PC-3 (cell line): ENCODE measurements around the gene TIPRL. TPM values are rescaled to one million over a fixed set of nuclear protein-coding genes. Genes with fewer than 3 reads are reported as not detected.
A peak's percentile ranks its signal among the peaks of the same experiment; 100 is the strongest.
"Not testable (repeated sequence)": the region's sequence is repeated elsewhere in the genome, so short reads cannot be mapped to it uniquely, and the experiment has no call there.

Experiments used
- ATAC-seq: fragments of 200-7000 bp; cut with Tn5 transposase; 2 replicates; pipeline ENCODE4 v1.9.1; 2020; ENCODE audit warnings: mild to moderate bottlenecking, moderate library complexity
- BruUV-seq: library from RNA; stranded (reverse); fragments of 400-500 nt; replicated peaks from 2 replicates; lab custom pipeline; 2021; lab: Mats Ljungman, UMichigan
- CTCF ChIA-PET: fragments of 300-600 bp; sonication (Branson Sonifier 250); formaldehyde crosslinking; loops from one replicate; lab custom pipeline; 2022; ENCODE audit warnings: antibody characterized with exemption; lab: Charles Lee
- POLR2A ChIA-PET: fragments of 300-600 bp; sonication (Branson Sonifier 250); formaldehyde crosslinking; loops from one replicate; lab custom pipeline; 2022; ENCODE audit warnings: antibody characterized with exemption; ENCODE audit not compliant: unreplicated experiment; lab: Charles Lee
- DNase-seq: peaks from one replicate; pipeline ENCODE4 v3.0.0-alpha.2; 2015
- H2AFZ ChIP-seq: fragments of 300-600 bp; sonication (generic); 2 replicates; pipeline ENCODE4 v1.6.0; 2016; ENCODE audit warnings: antibody characterized with exemption, low read length
- H3F3A ChIP-seq: fragments of 300-600 bp; sonication (generic); one replicate; pipeline ENCODE4 v1.6.0; 2017; ENCODE audit warnings: antibody characterized with exemption, low read length, control low read depth, mild to moderate bottlenecking; ENCODE audit not compliant: unreplicated experiment
- H3K27ac ChIP-seq: fragments of 300-600 bp; sonication (generic); 2 replicates; pipeline ENCODE4 v1.5.1; 2016; ENCODE audit warnings: mild to moderate bottlenecking, low read length
- H3K27me3 ChIP-seq: fragments of 300-600 bp; sonication (generic); 2 replicates; pipeline ENCODE4 v1.6.1; 2016; ENCODE audit warnings: low read length, mixed read lengths
- H3K36me3 ChIP-seq: fragments of 300-600 bp; sonication (generic); 2 replicates; pipeline ENCODE4 v1.6.1; 2016; ENCODE audit warnings: low read depth, mixed run types, low read length, mixed read lengths
- H3K4me1 ChIP-seq: fragments of 300-600 bp; sonication (generic); 2 replicates; pipeline ENCODE4 v1.5.1; 2016; ENCODE audit warnings: low read length; ENCODE audit not compliant: insufficient read depth
- H3K4me2 ChIP-seq: fragments of 300-600 bp; sonication (generic); 2 replicates; pipeline ENCODE4 v1.6.0; 2016; ENCODE audit warnings: low read length
- H3K4me3 ChIP-seq: fragments of 300-600 bp; sonication (generic); 2 replicates; pipeline ENCODE4 v1.5.1; 2016; ENCODE audit warnings: mild to moderate bottlenecking, low read length, mixed read lengths
- H3K79me2 ChIP-seq: fragments of 300-600 bp; sonication (generic); 2 replicates; pipeline ENCODE4 v1.6.1; 2017; ENCODE audit warnings: low read length, mixed read lengths
- H3K9ac ChIP-seq: fragments of 300-600 bp; sonication (generic); 2 replicates; pipeline ENCODE4 v1.6.0; 2016; ENCODE audit warnings: mild to moderate bottlenecking, low read length
- H3K9me2 ChIP-seq: fragments of 300-600 bp; sonication (generic); replicated peaks from 2 replicates; pipeline ENCODE4 v1.6.1; 2016; ENCODE audit warnings: mixed run types, low read length, mixed read lengths
- H3K9me3 ChIP-seq: fragments of 300-600 bp; sonication (generic); 2 replicates; pipeline ENCODE4 v1.6.1; 2016; ENCODE audit warnings: low read length, mixed read lengths
- H4K20me1 ChIP-seq: fragments of 300-600 bp; sonication (generic); 2 replicates; pipeline ENCODE4 v1.6.1; 2016; ENCODE audit warnings: low read length, mixed read lengths
- CTCF ChIP-seq: fragments of 300-600 bp; sonication (generic); conservative IDR thresholded peaks from 2 replicates; pipeline ENCODE4 v1.5.1; 2017; ENCODE audit warnings: antibody characterized with exemption, low read depth, mild to moderate bottlenecking, low read length
- EZH2 ChIP-seq: fragments of 300-600 bp; sonication (generic); IDR thresholded peaks from one replicate; pipeline ENCODE4 v1.6.1; 2017; ENCODE audit warnings: antibody characterized with exemption, mild to moderate bottlenecking, low read length; ENCODE audit not compliant: unreplicated experiment
- EZH2phosphoT487 ChIP-seq: fragments of 300-600 bp; sonication (generic); IDR thresholded peaks from 2 replicates; pipeline ENCODE4 v1.6.1; 2018; ENCODE audit warnings: mild to moderate bottlenecking, antibody characterized with exemption, low read length, borderline replicate concordance
- intact Hi-C: fragments of 100-400 bp; cut with micrococcal nuclease; formaldehyde crosslinking; loops from 2 replicates; pipeline ENCODE4 v1.9.0; 2023
- total RNA-seq: library from RNA; depleted of rRNA; stranded (reverse); fragments of >200 nt; gene quantifications from 2 replicates; pipeline ENCODE4 v1.2.3, GENCODE V29; 2014

Gene TIPRL
- total RNA-seq, 1 experiment from 2014 or later: 50.1 TPM

GRCh38 chr1:168179438-168180147 lies 831 bp downstream of the TIPRL start:
- Histone ChIP-seq H3K4me2 (peak overlapping the region; percentile 92), H3K9me2 (no peaks in the 10 kb centered on the region), H4K20me1 (no peaks in the 10 kb centered on the region), H2AFZ (peak overlapping the region; percentile 92), H3K9ac (peak overlapping the region; percentile 80), H3K27me3 (no peaks in the 10 kb centered on the region), H3F3A (no peaks in the 10 kb centered on the region), H3K36me3 (no peaks in the 10 kb centered on the region), H3K9me3 (no peaks in the 10 kb centered on the region), H3K4me1 (peaks cover 17% of the 10 kb centered on the region), H3K79me2 (peaks cover 53% of the 10 kb centered on the region), H3K27ac (peak overlapping the region; percentile 84), H3K4me3 (peak overlapping the region; percentile 74)
- no TSS peak for BruUV-seq
- ChIA-PET CTCF (interaction anchor here (1.1 kb wide), 1 partner anchor 142 kb away, joined by 4 read pairs; no protein-coding TSS in a partner anchor), POLR2A (interaction anchor here (0.5 kb wide), 1 partner anchor 11 kb away, joined by 3 read pairs; no protein-coding TSS in a partner anchor)
- ATAC-seq: peak; percentile 3
- intact Hi-C loops: loop anchor here (1.0 to 5.0 kb wide), 3 partner anchors 47 to 242 kb away; partner anchors contain the start of genes DCAF6, MPC2 and SFT2D2
- TF ChIP-seq EZH2 (no peak), CTCF (no peak), EZH2phosphoT487 (no peak)
- peak; percentile 20 for DNase-seq

- POLR2A ChIA-PET: no interaction called here
- no peak for TF ChIP-seq EZH2phosphoT487
- TF ChIP-seq EZH2: no peak
- TF ChIP-seq CTCF: no peak
- BruUV-seq: no TSS peak
- Histone ChIP-seq H3K79me2 (peaks cover 58% of the 10 kb centered on the region), H3F3A (no peaks in the 10 kb centered on the region), H3K27me3 (no peaks in the 10 kb centered on the region), H4K20me1 (no peaks in the 10 kb centered on the region), H3K9ac (peak overlapping the region; percentile 80), H3K36me3 (0 out of 2 replicates have a peak, but pooled peaks cover 5% of the 10 kb centered on the region), H3K4me1 (peaks cover 17% of the 10 kb centered on the region), H3K27ac (peak overlapping the region; percentile 84; the same call in 1 of the 2 replicates), H3K4me3 (peak overlapping the region; percentile 74), H3K9me3 (no peaks in the 10 kb centered on the region), H3K4me2 (peak overlapping the region; percentile 92), H2AFZ (peak overlapping the region; percentile 92), H3K9me2 (no peaks in the 10 kb centered on the region)
- intact Hi-C loops: no loop called here
- CTCF ChIA-PET: no interaction called here
- ATAC-seq (no peak), DNase-seq (no peak)
These were observed 1.4 kb downstream of the TIPRL start for GRCh38 chr1:168180148-168180524.

- H3K4me3 ChIP-seq, H2AFZ ChIP-seq, H4K20me1 ChIP-seq, ATAC-seq, BruUV-seq, H3K27ac ChIP-seq, CTCF ChIA-PET, H3K9me2 ChIP-seq, H3K27me3 ChIP-seq, H3K9me3 ChIP-seq, POLR2A ChIA-PET, H3F3A ChIP-seq, H3K4me2 ChIP-seq, H3K9ac ChIP-seq, intact Hi-C loops, H3K36me3 ChIP-seq, DNase-seq: not testable (repeated sequence)
- peaks cover 60% of the 10 kb centered on the region for H3K79me2 ChIP-seq
- H3K4me1 ChIP-seq: peaks cover 17% of the 10 kb centered on the region
These were observed 2.4 kb downstream of the TIPRL start for GRCh38 chr1:168181063-168181720.
